ENCODE results near the gene GPC3. TPM values are rescaled to one million over a fixed set of nuclear protein-coding genes. Genes with fewer than 3 reads are reported as not detected.
A peak's percentile ranks its signal among the peaks of the same experiment; 100 is the strongest.

The GPC3 gene
- total RNA-seq, 2 experiments from 2014 or later = 0.25 to 0.59 TPM

- ChIA-PET POLR2A (no interaction called here), CTCF (no interaction called here)
- Histone ChIP-seq H3K4me1 (ENCODE audit: insufficient read depth, low read length) (no peaks in the 10 kb centered on the region), H3K4me3 (ENCODE audit: low read length) (no peak overlapping the region), H3K9me3 (ENCODE audit: control insufficient read depth in 1 of 2, insufficient read depth in 1 of 2, low read length in 2 of 2) (no peaks in the 10 kb centered on the region), H3K27ac (ENCODE audit: low read depth in 1 of 2, low read length in 2 of 2) (no peak overlapping the region), H3K27me3 (ENCODE audit: control insufficient read depth in 1 of 2, insufficient read depth in 2 of 2, low read length in 2 of 2) (no peaks in the 10 kb centered on the region), H3K36me3 (ENCODE audit: insufficient read depth, low read length) (no peaks in the 10 kb centered on the region)
- no peak overlapping the region for H3K4me3 Mint-ChIP-seq
- H3K27me3 Mint-ChIP-seq = no peaks in the 10 kb centered on the region
- intact Hi-C loops (cut with DNase I, micrococcal nuclease) = no loop called here
- TF ChIP-seq CTCF (IDR thresholded peaks at IDR 0.05) = no peak
- no peak overlapping the region for H3K27ac Mint-ChIP-seq
- no peaks in the 10 kb centered on the region for H3K4me1 Mint-ChIP-seq (ENCODE audit: low read depth)
- ATAC-seq (ENCODE audit: poor library complexity) = no peak
- H3K36me3 Mint-ChIP-seq (ENCODE audit: low read depth) = no peaks in the 10 kb centered on the region
- H3K9me3 Mint-ChIP-seq = no peaks in the 10 kb centered on the region
- no peak for DNase-seq
These were observed 336.8 kb downstream of the GPC3 start for GRCh38 chrX:133648594-133648993.

- no peaks in the 10 kb centered on the region for H3K36me3 ChIP-seq (ENCODE audit: insufficient read depth, low read length)
- Mint-ChIP-seq H3K27ac (no peak overlapping the region), H3K4me1 (ENCODE audit: low read depth) (no peaks in the 10 kb centered on the region), H3K9me3 (no peaks in the 10 kb centered on the region), H3K27me3 (no peaks in the 10 kb centered on the region), H3K4me3 (no peak overlapping the region), H3K36me3 (ENCODE audit: low read depth) (no peaks in the 10 kb centered on the region)
- intact Hi-C loops (cut with DNase I, micrococcal nuclease) = no loop called here
- H3K27ac ChIP-seq (ENCODE audit: low read depth in 1 of 2, low read length in 2 of 2) = no peak overlapping the region
- DNase-seq (peak in 2 of 14 experiments; percentile 4), ATAC-seq (ENCODE audit: poor library complexity) (no peak)
- ChIA-PET CTCF (no interaction called here), POLR2A (interaction anchor here (0.6 kb wide), 1 partner anchor 10 kb away, joined by 3 read pairs; no protein-coding TSS in a partner anchor)
- H3K4me3 ChIP-seq (ENCODE audit: low read length) = no peak overlapping the region
- no peak for TF ChIP-seq CTCF (IDR thresholded peaks at IDR 0.05)
- H3K9me3 ChIP-seq (ENCODE audit: control insufficient read depth in 1 of 2, insufficient read depth in 1 of 2, low read length in 2 of 2) = no peaks in the 10 kb centered on the region
- no peaks in the 10 kb centered on the region for H3K27me3 ChIP-seq (ENCODE audit: control insufficient read depth in 1 of 2, insufficient read depth in 2 of 2, low read length in 2 of 2)
- no peaks in the 10 kb centered on the region for H3K4me1 ChIP-seq (ENCODE audit: insufficient read depth, low read length)
These were observed 338.7 kb downstream of the GPC3 start for GRCh38 chrX:133646719-133647116.

GRCh38 chrX:133645977-133646718 lies 339.2 kb downstream of the GPC3 start:
- intact Hi-C loops (cut with DNase I, micrococcal nuclease) = no loop called here
- DNase-seq = peak in 2 of 14 experiments; percentile 14 to 38
- no peaks in the 10 kb centered on the region for H3K27me3 Mint-ChIP-seq
- no peak overlapping the region for H3K4me3 Mint-ChIP-seq
- no peak overlapping the region for H3K27ac ChIP-seq (ENCODE audit: low read depth in 1 of 2, low read length in 2 of 2)
- H3K9me3 Mint-ChIP-seq = no peaks in the 10 kb centered on the region
- H3K4me1 Mint-ChIP-seq (ENCODE audit: low read depth) = no peaks in the 10 kb centered on the region
- no peak for TF ChIP-seq CTCF (IDR thresholded peaks at IDR 0.05)
- H3K36me3 ChIP-seq (ENCODE audit: insufficient read depth, low read length) = no peaks in the 10 kb centered on the region
- no peak for ATAC-seq (ENCODE audit: poor library complexity)
- no peaks in the 10 kb centered on the region for H3K4me1 ChIP-seq (ENCODE audit: insufficient read depth, low read length)
- no peaks in the 10 kb centered on the region for H3K27me3 ChIP-seq (ENCODE audit: control insufficient read depth in 1 of 2, insufficient read depth in 2 of 2, low read length in 2 of 2)
- no peak overlapping the region for H3K27ac Mint-ChIP-seq
- H3K36me3 Mint-ChIP-seq (ENCODE audit: low read depth) = no peaks in the 10 kb centered on the region
- no peak overlapping the region for H3K4me3 ChIP-seq (ENCODE audit: low read length)
- CTCF ChIA-PET = no interaction called here
- no peaks in the 10 kb centered on the region for H3K9me3 ChIP-seq (ENCODE audit: control insufficient read depth in 1 of 2, insufficient read depth in 1 of 2, low read length in 2 of 2)
- POLR2A ChIA-PET = no interaction called here

Measured in CD4-positive, alpha-beta T cell (primary cell).